ENCODE data around the gene AMPD3. TPM values are rescaled to one million over a fixed set of nuclear protein-coding genes. Genes with fewer than 3 reads are reported as not detected.

The AMPD3 gene
- total RNA-seq: 3.1 and 5.8 TPM in 2 replicates

GRCh38 chr11:10454878-10455631 is at the start of gene AMPD3:
Gene AMPD3 (plus strand): TSS chr11:10455264. CDS start chr11:10461520, 6,256 bp downstream.

GRCh38 chr11:10540915-10541560 is 86.0 kb downstream of the AMPD3 start, which contains the start of gene RNF141:
Gene RNF141 (minus strand): TSS chr11:10541187. CDS start chr11:10534158, 7,029 bp downstream.

Other genes starting within 250 kb of the AMPD3 start
- 63.4 and 74.3 TPM in 2 replicates for gene SBF2, start 161.0 kb upstream of the AMPD3 start, total RNA-seq
- gene ADM, start 150.2 kb upstream of the AMPD3 start, total RNA-seq: 136 and 440 TPM in 2 replicates
- 37.0 and 60.7 TPM in 2 replicates for gene RNF141, start 85.9 kb downstream of the AMPD3 start, total RNA-seq
- gene LYVE1, start 113.4 kb downstream of the AMPD3 start, total RNA-seq: 0.23 and 4.6 TPM in 2 replicates
- gene IRAG1, start 238.5 kb downstream of the AMPD3 start, total RNA-seq: 40.8 and 69.0 TPM in 2 replicates

All from smooth muscle cell of the pulmonary artery (primary cell).